H1 (cell line): ENCODE data around the gene CACNA1E. TPM values are rescaled to one million over a fixed set of nuclear protein-coding genes. Genes with fewer than 3 reads are reported as not detected.

Experiments
- CTCF ChIA-PET: fragments of 300-600 bp; sonication (Branson Sonifier 250); formaldehyde crosslinking; loops from one replicate; lab custom pipeline; 2021; ENCODE audit not compliant: partially characterized antibody; lab: Charles Lee
- POLR2A ChIA-PET: fragments of 300-600 bp; sonication (Branson Sonifier 250); formaldehyde crosslinking; loops from one replicate; lab custom pipeline; 2021; ENCODE audit warnings: inconsistent platforms; ENCODE audit not compliant: partially characterized antibody; lab: Charles Lee
- DNase-seq, 2 experiments: peaks; one replicate each; pipeline versions ENCODE4 v3.0.0 to v3.0.0-alpha.2; 2010 to 2022; ENCODE audit warnings: low spot score in 2 of 2, low read depth in 1 of 2, mixed read lengths in 1 of 2
- FAIRE-seq: peaks from 2 replicates; lab custom pipeline; 2011; peaks lifted over from hg19 to GRCh38; lab: Jason Lieb, UNC
- H2AFZ ChIP-seq: 2 replicates; pipeline ENCODE4 v1.8.1; 2012; ENCODE audit warnings: low read length, inconsistent platforms
- H2AK5ac ChIP-seq: 2 replicates; pipeline ENCODE4 v1.6.1; 2013; ENCODE audit warnings: low read depth, low read length
- H2BK120ac ChIP-seq: replicated peaks from 2 replicates; pipeline ENCODE3; 2013; ENCODE audit warnings: low read depth, low read length, inconsistent platforms
- H2BK12ac ChIP-seq: 2 replicates; pipeline ENCODE4 v1.6.1; 2013; ENCODE audit warnings: low read depth, low read length
- H2BK15ac ChIP-seq: 2 replicates; pipeline ENCODE4 v1.6.1; 2013; ENCODE audit warnings: low read length
- H2BK20ac ChIP-seq: 2 replicates; pipeline ENCODE4 v1.6.1; 2013; ENCODE audit warnings: low read length
- H2BK5ac ChIP-seq: 2 replicates; pipeline ENCODE4 v1.6.1; 2013; ENCODE audit warnings: low read depth, low read length
- H3K14ac ChIP-seq: 2 replicates; pipeline ENCODE4 v1.6.1; 2013; ENCODE audit warnings: inconsistent platforms; ENCODE audit not compliant: insufficient read length
- H3K18ac ChIP-seq: 2 replicates; pipeline ENCODE4 v1.6.1; 2013; ENCODE audit warnings: low read length; ENCODE audit errors: extremely low read depth
- H3K23ac ChIP-seq: 2 replicates; pipeline ENCODE4 v1.6.1; 2013; ENCODE audit warnings: inconsistent platforms; ENCODE audit not compliant: insufficient read length
- H3K23me2 ChIP-seq: 2 replicates; pipeline ENCODE4 v1.6.1; 2013; ENCODE audit warnings: low read depth, low read length
- H3K27ac ChIP-seq: 2 replicates; pipeline ENCODE4 v1.6.1; 2011; ENCODE audit warnings: low read depth, low read length, inconsistent platforms
- H3K27me3 ChIP-seq, 4 experiments: replicated peaks in 1 of 4; 1 replicate in 1 of 4; 2 replicates in 3 of 4; pipeline versions ENCODE4 v1.6.1 to v1.8.1; 2011 to 2013; ENCODE audit warnings: low read length in 3 of 4, mild to moderate bottlenecking in 3 of 4, inconsistent platforms in 2 of 4, mixed read lengths in 2 of 4, moderate library complexity in 1 of 4; ENCODE audit not compliant: control insufficient read depth in 3 of 4, insufficient read depth in 3 of 4; ENCODE audit errors: extremely low read depth in 1 of 4
- H3K36me3 ChIP-seq, 4 experiments: 2 replicates each; pipeline versions ENCODE4 v1.6.1 to v1.8.1; 2011 to 2013; ENCODE audit warnings: mild to moderate bottlenecking in 4 of 4, low read length in 3 of 4, moderate library complexity in 2 of 4, control low read depth in 1 of 4, inconsistent platforms in 1 of 4; ENCODE audit not compliant: insufficient read depth in 4 of 4, control insufficient read depth in 2 of 4
- H3K4ac ChIP-seq: replicated peaks from 2 replicates; pipeline ENCODE3; 2013; ENCODE audit warnings: low read length, low read depth, mixed read lengths, inconsistent platforms; ENCODE audit not compliant: insufficient read length
- H3K4me1 ChIP-seq, 4 experiments: replicated peaks in 1 of 4; 1 replicate in 1 of 4; 2 replicates in 3 of 4; pipeline versions ENCODE4 v1.6.1 to v1.8.1; 2011 to 2013; ENCODE audit warnings: low read length in 3 of 4, inconsistent platforms in 2 of 4, mixed read lengths in 1 of 4; ENCODE audit not compliant: insufficient read depth in 4 of 4, control insufficient read depth in 3 of 4
- H3K4me2 ChIP-seq, 2 experiments: 2 replicates each; pipeline versions ENCODE4 v1.6.1 to v1.8.1; 2011 to 2013; ENCODE audit warnings: low read depth in 2 of 2, low read length in 2 of 2, control low read depth in 1 of 2, inconsistent platforms in 1 of 2, mild to moderate bottlenecking in 1 of 2; ENCODE audit not compliant: insufficient read depth in 1 of 2
- H3K4me3 ChIP-seq, 4 experiments: fragments of 200-600, 300-600 bp in 1 of 4; sonication (generic), shearing (Covaris generic), sonication (Bioruptor Twin) in 1 of 4; 2 replicates each; pipeline versions ENCODE4 v1.5.1 to v1.8.1; 2011 to 2016; ENCODE audit warnings: low read length in 4 of 4, low read depth in 3 of 4, control low read depth in 2 of 4, inconsistent platforms in 2 of 4, mild to moderate bottlenecking in 2 of 4, mixed read lengths in 1 of 4, moderate library complexity in 1 of 4; ENCODE audit not compliant: insufficient read depth in 2 of 4; ENCODE audit errors: extremely low read depth in 1 of 4
- H3K56ac ChIP-seq: replicated peaks from 2 replicates; pipeline ENCODE3; 2013; ENCODE audit warnings: low read depth, mild to moderate bottlenecking, mixed read lengths, low read length, inconsistent platforms; ENCODE audit not compliant: insufficient read length
- H3K79me1 ChIP-seq: 2 replicates; pipeline ENCODE4 v1.6.1; 2013; ENCODE audit warnings: low read depth, low read length, control low read depth
- H3K79me2 ChIP-seq, 2 experiments: 2 replicates each; pipeline versions ENCODE4 v1.6.1 to v1.8.1; 2012 to 2013; ENCODE audit warnings: low read length in 2 of 2, mild to moderate bottlenecking in 2 of 2, inconsistent platforms in 1 of 2; ENCODE audit not compliant: insufficient read depth in 2 of 2, control insufficient read depth in 1 of 2
- H3K9ac ChIP-seq, 4 experiments: replicated peaks in 1 of 4; 1 replicate in 1 of 4; 2 replicates in 3 of 4; pipeline versions ENCODE4 v1.6.1 to v1.8.1; 2011 to 2013; ENCODE audit warnings: low read depth in 3 of 4, low read length in 3 of 4, control low read depth in 2 of 4, mild to moderate bottlenecking in 2 of 4, moderate library complexity in 2 of 4, inconsistent platforms in 1 of 4; ENCODE audit errors: extremely low read depth in 1 of 4
- H3K9me3 ChIP-seq, 2 experiments: 2 replicates each; pipeline versions ENCODE4 v1.6.1 to v1.8.1; 2012 to 2013; ENCODE audit warnings: mild to moderate bottlenecking in 2 of 2, moderate library complexity in 2 of 2, control low read depth in 1 of 2, inconsistent platforms in 1 of 2, low read depth in 1 of 2, low read length in 1 of 2, mixed read lengths in 1 of 2; ENCODE audit not compliant: insufficient read depth in 2 of 2
- H4K20me1 ChIP-seq, 2 experiments: replicated peaks in 1 of 2; 2 replicates each; pipeline versions ENCODE3 to v1.8.1; 2011 to 2013; ENCODE audit warnings: inconsistent platforms in 2 of 2, low read length in 2 of 2, mild to moderate bottlenecking in 1 of 2; ENCODE audit not compliant: insufficient read depth in 2 of 2, control insufficient read depth in 1 of 2
- H4K5ac ChIP-seq: 2 replicates; pipeline ENCODE4 v1.6.1; 2013; ENCODE audit warnings: low read length, low read depth, mixed read lengths, inconsistent platforms; ENCODE audit not compliant: insufficient read length
- H4K8ac ChIP-seq: 2 replicates; pipeline ENCODE4 v1.8.0; 2013; ENCODE audit warnings: mild to moderate bottlenecking, moderate library complexity, low read length, inconsistent platforms; ENCODE audit not compliant: insufficient read depth; ENCODE audit errors: extremely low read depth
- H4K91ac ChIP-seq: replicated peaks from 2 replicates; pipeline ENCODE3; 2013; ENCODE audit warnings: low read length, mixed read lengths, inconsistent platforms; ENCODE audit not compliant: insufficient read length
- CBX8 ChIP-seq: fragments of 300-800, 300-1000 bp; sonication (generic); IDR thresholded peaks from 2 replicates; pipeline ENCODE4 v1.7.1; 2016; ENCODE audit warnings: low read depth, low read length, borderline replicate concordance
- CEBPB ChIP-seq: IDR thresholded peaks from 2 replicates; pipeline ENCODE4 v1.6.1; 2012; ENCODE audit warnings: low read depth, low read length
- CHD2 ChIP-seq: IDR thresholded peaks from 2 replicates; pipeline ENCODE4 v1.6.1; 2012; ENCODE audit warnings: low read length, improper control_type of control experiment
- CREB1 ChIP-seq: IDR thresholded peaks from 2 replicates; pipeline ENCODE4 v1.6.1; 2012; ENCODE audit warnings: inconsistent platforms
- HDAC6 ChIP-seq: IDR thresholded peaks from one replicate; pipeline ENCODE4 v1.7.1; 2012; ENCODE audit warnings: low read depth, mild to moderate bottlenecking, inconsistent platforms, low read length, moderate library complexity
- KDM5A ChIP-seq: fragments of 200-600 bp; IDR thresholded peaks from 2 replicates; pipeline ENCODE4 v1.7.1; 2012; ENCODE audit warnings: mild to moderate bottlenecking, low read length, inconsistent platforms, mixed read lengths
- MAFK ChIP-seq: IDR thresholded peaks from 2 replicates; pipeline ENCODE4 v1.6.1; 2012; ENCODE audit warnings: low read depth, mild to moderate bottlenecking, improper control_type of control experiment, low read length
- NANOG ChIP-seq: IDR thresholded peaks from 2 replicates; pipeline ENCODE4 v1.6.1; 2011; ENCODE audit warnings: low read length, low read depth, mild to moderate bottlenecking, inconsistent platforms; ENCODE audit not compliant: insufficient read depth, poor library complexity, severe bottlenecking
- PHF8 ChIP-seq: fragments of 200-600 bp; sonication (generic); conservative IDR thresholded peaks from 2 replicates; pipeline ENCODE4 v1.7.1; 2012; ENCODE audit warnings: low read depth, mild to moderate bottlenecking, inconsistent platforms, low read length, moderate library complexity
- POLR2A ChIP-seq, 2 experiments: IDR thresholded peaks; 1 replicate in 1 of 2; 2 replicates in 1 of 2; pipeline ENCODE4 v1.6.1; 2011; ENCODE audit warnings: low read depth in 2 of 2, low read length in 2 of 2, mild to moderate bottlenecking in 2 of 2; ENCODE audit errors: control extremely low read depth in 1 of 2
- POU5F1 ChIP-seq: IDR thresholded peaks from 2 replicates; pipeline ENCODE4 v1.6.1; 2011; ENCODE audit warnings: low read depth, mild to moderate bottlenecking, low read length, moderate library complexity
- SRF ChIP-seq: IDR thresholded peaks from 2 replicates; pipeline ENCODE4 v1.6.1; 2011; ENCODE audit warnings: mild to moderate bottlenecking, low read depth, low read length, moderate library complexity
- USF2 ChIP-seq: IDR thresholded peaks from 2 replicates; pipeline ENCODE4 v1.6.1; 2011; ENCODE audit warnings: low read length, improper control_type of control experiment
- ZNF274 ChIP-seq: IDR thresholded peaks from 2 replicates; pipeline ENCODE4 v1.7.0; 2012; ENCODE audit warnings: low read length, borderline replicate concordance; ENCODE audit errors: extremely low read depth
- whole genome bisulfite sequencing, 2 experiments: shearing (Covaris generic) in 1 of 2; methylation state at CpG; one replicate each; pipeline versions ENCODE4 v1.1.6 to v1.1.7; 2013 to 2015; ENCODE audit warnings: low lambda C conversion rate in 2 of 2, mixed read lengths in 2 of 2, inconsistent platforms in 1 of 2, low coverage in 1 of 2, missing lambda C conversion rate in 1 of 2; ENCODE audit not compliant: insufficient replicate concordance in 2 of 2, insufficient coverage in 1 of 2, insufficient read length in 1 of 2; ENCODE audit errors: extremely low coverage in 1 of 2, missing lambda C conversion rate in 1 of 2; 5-methylcytosine and 5-hydroxymethylcytosine counted together
- polyA plus RNA-seq, 7 experiments: library from polyadenylated mRNA; depleted of rRNA in 3 of 7; stranded (reverse) in 5 of 7; unstranded in 2 of 7; fragments of >200 nt in 5 of 7; fragments of 200-250 nt in 2 of 7; gene quantifications; 1 replicate in 5 of 7; 2 replicates in 1 of 7; 4 replicates in 1 of 7; pipeline versions ENCODE4 v1.2.1 to v1.2.3, GENCODE V29; 2011 to 2013; ENCODE audit warnings: missing spikeins in 2 of 7, mixed read lengths in 2 of 7
- total RNA-seq: library from RNA; stranded (reverse); fragmentation: NEBNext Ultra II Directional; extraction: Animal tissue kit (Norgen Biotek cat#: 25700); gene quantifications from 2 replicates; pipeline ENCODE4 v1.2.1, GENCODE V29; 2021

CACNA1E gene
- total and polyA plus RNA-seq, 2 of the 8 experiments (the other 6 are each of a cell fraction or from before 2014, with no cell fraction given) = 0.98 to 1.3 TPM

- no peak for FAIRE-seq
- Histone ChIP-seq H3K18ac (no peak overlapping the region), H3K4me3 (no peak overlapping the region), H2BK120ac (no peak overlapping the region), H4K5ac (no peak overlapping the region), H3K23me2 (no peaks in the 10 kb centered on the region; the same call in 1 of the 2 replicates), H3K27me3 (no peaks in the 10 kb centered on the region), H3K36me3 (no peaks in the 10 kb centered on the region), H4K8ac (no peak overlapping the region), H3K23ac (no peak overlapping the region), H3K27ac (no peak overlapping the region), H4K91ac (no peak overlapping the region), H3K9me3 (no peaks in the 10 kb centered on the region), H3K14ac (no peak overlapping the region), H3K56ac (no peak overlapping the region), H2BK12ac (no peak overlapping the region), H2BK5ac (no peak overlapping the region), H3K4me2 (no peak overlapping the region), H2BK20ac (no peak overlapping the region), H3K79me1 (no peaks in the 10 kb centered on the region), H2AFZ (no peak overlapping the region), H3K9ac (no peak overlapping the region), H2BK15ac (no peak overlapping the region), H2AK5ac (no peak overlapping the region), H4K20me1 (no peaks in the 10 kb centered on the region), H3K4me1 (no peaks in the 10 kb centered on the region), H3K79me2 (no peaks in the 10 kb centered on the region), H3K4ac (no peak overlapping the region)
- CTCF ChIA-PET = interaction anchor here (0.6 to 2.5 kb wide), 8 partner anchors 13 to 240 kb away, joined by 3 to 9 read pairs (median 4); no protein-coding TSS in a partner anchor
- 80% methylated on average over 9 of the region's 9 CpGs; no CpG with 5 or more reads in 1 of the 2 experiments for WGBS, 2 experiments
- POLR2A ChIA-PET = no interaction called here
- no peak for DNase-seq
- TF ChIP-seq HDAC6 (no peak), PHF8 (no peak), ZNF274 (no peak), CEBPB (no peak), MAFK (no peak), CREB1 (no peak), KDM5A (no peak), POU5F1 (no peak), SRF (no peak), CBX8 (no peak), NANOG (no peak), POLR2A (IDR thresholded peaks at IDR 0.05; ENCODE audit: control extremely low read depth in 1 of 2, low read depth in 2 of 2, low read length in 2 of 2) (no peak), USF2 (no peak), CHD2 (no peak)
Measured at GRCh38 chr1:181739214-181739613, 255.9 kb downstream of the CACNA1E start.
